Measurements from ENCODE around the gene TGFBR2. TPM values are rescaled to one million over a fixed set of nuclear protein-coding genes. Genes with fewer than 3 reads are reported as not detected.

TGFBR2 gene
- total RNA-seq, 4 donors from 2014 or later: 120 to 418 (median 218) TPM

DNA sequence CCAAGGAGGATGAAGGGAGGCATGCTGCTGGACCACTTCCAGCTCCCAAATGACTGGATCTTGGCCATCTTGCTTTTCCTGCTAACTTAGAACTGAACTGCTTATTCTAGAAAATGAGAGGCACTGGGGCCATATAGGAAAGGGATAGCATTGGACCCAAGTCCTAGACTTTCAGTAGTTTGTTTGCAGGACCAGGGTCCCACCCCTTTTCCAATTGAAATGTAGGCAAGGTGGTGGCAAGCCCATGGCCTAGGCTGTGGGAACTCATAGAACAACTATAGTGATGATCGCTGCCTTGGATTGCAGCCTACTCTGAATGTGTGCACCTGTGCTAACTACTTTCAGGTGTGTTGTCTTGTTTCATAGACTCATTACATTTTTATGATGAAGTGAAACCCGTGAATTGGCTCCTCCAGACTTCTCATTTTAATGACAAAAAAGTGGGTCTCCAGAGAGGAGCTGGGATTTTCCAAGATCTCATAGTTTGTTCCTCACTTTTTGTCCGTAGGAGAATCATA is 50.3 kb downstream of the TGFBR2 start:
- H3K4me1 ChIP-seq: peaks cover 13 to 50% of the 10 kb centered on the region in 2 donors

DNA sequence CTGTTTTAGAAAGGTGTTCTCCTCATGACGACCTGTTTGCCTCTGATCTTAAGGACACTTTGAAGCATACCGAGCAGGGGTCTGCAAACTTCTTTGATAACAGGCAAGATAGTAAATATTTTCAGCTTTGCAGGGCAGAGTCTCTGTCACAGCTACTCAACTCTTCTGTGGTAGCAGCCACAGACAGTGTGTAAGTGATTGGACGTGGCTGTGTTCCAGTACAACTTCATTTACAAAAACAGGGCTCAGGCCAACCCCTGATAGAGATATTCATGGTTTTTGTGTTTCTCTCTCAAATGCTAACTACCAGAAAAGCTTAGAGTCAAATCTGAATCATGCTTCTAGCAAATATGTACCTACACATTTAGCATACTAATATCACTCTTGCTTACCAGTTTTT is 51.5 kb downstream of the TGFBR2 start:
- 59 to 63% methylated on average over 3 of the region's 3 CpGs for WGBS, 2 donors
- Histone ChIP-seq H3K4me3 (replicated peaks in 1 of 3) (no peak overlapping the region), H3K27me3 (no peaks in the 10 kb centered on the region), H3K9me3 (no peaks in the 10 kb centered on the region), H3K4me1 (peaks cover 13 to 50% of the 10 kb centered on the region in 2 donors), H3K36me3 (peaks cover 8 to 11% of the 10 kb centered on the region in 2 donors), H3K27ac (peak overlapping the region in 2 of 3 donors; percentile 13 to 55)
- intact Hi-C loops (cut with DNase I): no loop called here
- no peak for DNase-seq
- TF ChIP-seq, protein P1, sequence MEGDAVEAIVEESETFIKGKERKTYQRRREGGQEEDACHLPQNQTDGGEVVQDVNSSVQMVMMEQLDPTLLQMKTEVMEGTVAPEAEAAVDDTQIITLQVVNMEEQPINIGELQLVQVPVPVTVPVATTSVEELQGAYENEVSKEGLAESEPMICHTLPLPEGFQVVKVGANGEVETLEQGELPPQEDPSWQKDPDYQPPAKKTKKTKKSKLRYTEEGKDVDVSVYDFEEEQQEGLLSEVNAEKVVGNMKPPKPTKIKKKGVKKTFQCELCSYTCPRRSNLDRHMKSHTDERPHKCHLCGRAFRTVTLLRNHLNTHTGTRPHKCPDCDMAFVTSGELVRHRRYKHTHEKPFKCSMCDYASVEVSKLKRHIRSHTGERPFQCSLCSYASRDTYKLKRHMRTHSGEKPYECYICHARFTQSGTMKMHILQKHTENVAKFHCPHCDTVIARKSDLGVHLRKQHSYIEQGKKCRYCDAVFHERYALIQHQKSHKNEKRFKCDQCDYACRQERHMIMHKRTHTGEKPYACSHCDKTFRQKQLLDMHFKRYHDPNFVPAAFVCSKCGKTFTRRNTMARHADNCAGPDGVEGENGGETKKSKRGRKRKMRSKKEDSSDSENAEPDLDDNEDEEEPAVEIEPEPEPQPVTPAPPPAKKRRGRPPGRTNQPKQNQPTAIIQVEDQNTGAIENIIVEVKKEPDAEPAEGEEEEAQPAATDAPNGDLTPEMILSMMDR (IDR thresholded peaks at IDR 0.05): no peak
- no peak for TF ChIP-seq POLR2A (IDR thresholded peaks at IDR 0.05)

More for the DNA sequence above, 50.3 kb downstream of the TGFBR2 start:
- Histone ChIP-seq H3K27me3 (no peaks in the 10 kb centered on the region), H3K27ac (no peak overlapping the region), H3K9me3 (no peaks in the 10 kb centered on the region), H3K4me3 (replicated peaks in 1 of 3) (no peak overlapping the region), H3K36me3 (peaks cover 8 to 16% of the 10 kb centered on the region in 2 donors)
- WGBS, 2 donors: 91% methylated on average over 3 of the region's 3 CpGs
- no peak for DNase-seq
- TF ChIP-seq, protein P1 (IDR thresholded peaks at IDR 0.05): no peak
- TF ChIP-seq POLR2A (IDR thresholded peaks at IDR 0.05): no peak
- intact Hi-C loops (cut with DNase I): no loop called here

DNA sequence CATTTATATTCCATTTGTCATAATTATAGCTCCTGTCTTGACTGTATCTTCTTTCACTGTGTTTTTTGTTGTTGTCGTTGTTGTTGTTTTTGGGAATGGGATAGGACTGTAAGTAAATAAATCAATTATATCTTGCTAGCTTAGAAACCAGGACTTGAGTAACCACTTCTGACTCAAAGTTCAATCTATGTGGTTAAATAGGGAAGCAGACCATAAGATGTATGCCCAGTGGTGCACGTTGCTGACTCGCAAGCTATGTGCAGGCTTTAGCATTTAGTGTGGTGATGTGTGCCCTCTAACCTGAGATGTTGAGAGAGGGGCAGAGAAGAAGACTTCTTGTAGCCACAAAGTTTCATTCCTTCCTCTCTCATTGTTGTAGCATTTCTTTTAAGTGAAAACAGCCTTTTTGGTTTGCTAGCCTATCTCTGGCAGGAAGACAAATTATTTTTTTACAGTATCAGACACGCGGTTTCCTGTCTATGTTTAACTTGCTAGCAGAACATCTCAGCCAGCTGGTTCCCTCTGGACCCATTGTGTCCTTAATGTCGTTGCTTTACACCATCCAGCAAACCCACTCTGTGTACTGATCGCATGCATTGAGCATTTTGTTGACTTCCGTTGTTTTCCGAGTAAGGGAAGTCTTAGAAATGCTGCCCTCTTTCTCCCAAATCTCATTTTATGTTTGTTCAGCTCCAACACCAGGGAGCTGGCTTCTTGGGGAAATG is 52.1 kb downstream of the TGFBR2 start:
- peaks cover 8 to 11% of the 10 kb centered on the region in 2 donors for H3K36me3 ChIP-seq
- H3K9me3 ChIP-seq: no peaks in the 10 kb centered on the region
- H3K27me3 ChIP-seq: no peaks in the 10 kb centered on the region
- H3K4me1 ChIP-seq: peaks cover 13 to 50% of the 10 kb centered on the region in 2 donors
- TF ChIP-seq, protein P1 (IDR thresholded peaks at IDR 0.05): no peak
- no peak for TF ChIP-seq POLR2A (IDR thresholded peaks at IDR 0.05)
- H3K27ac ChIP-seq: peak overlapping the region; percentile 13 to 55 (median 25)
- no peak for DNase-seq
- no peak overlapping the region for H3K4me3 ChIP-seq (replicated peaks in 1 of 3)
- intact Hi-C loops (cut with DNase I): no loop called here
- 65 to 67% methylated on average over 9 of the region's 9 CpGs for WGBS, 2 donors

DNA sequence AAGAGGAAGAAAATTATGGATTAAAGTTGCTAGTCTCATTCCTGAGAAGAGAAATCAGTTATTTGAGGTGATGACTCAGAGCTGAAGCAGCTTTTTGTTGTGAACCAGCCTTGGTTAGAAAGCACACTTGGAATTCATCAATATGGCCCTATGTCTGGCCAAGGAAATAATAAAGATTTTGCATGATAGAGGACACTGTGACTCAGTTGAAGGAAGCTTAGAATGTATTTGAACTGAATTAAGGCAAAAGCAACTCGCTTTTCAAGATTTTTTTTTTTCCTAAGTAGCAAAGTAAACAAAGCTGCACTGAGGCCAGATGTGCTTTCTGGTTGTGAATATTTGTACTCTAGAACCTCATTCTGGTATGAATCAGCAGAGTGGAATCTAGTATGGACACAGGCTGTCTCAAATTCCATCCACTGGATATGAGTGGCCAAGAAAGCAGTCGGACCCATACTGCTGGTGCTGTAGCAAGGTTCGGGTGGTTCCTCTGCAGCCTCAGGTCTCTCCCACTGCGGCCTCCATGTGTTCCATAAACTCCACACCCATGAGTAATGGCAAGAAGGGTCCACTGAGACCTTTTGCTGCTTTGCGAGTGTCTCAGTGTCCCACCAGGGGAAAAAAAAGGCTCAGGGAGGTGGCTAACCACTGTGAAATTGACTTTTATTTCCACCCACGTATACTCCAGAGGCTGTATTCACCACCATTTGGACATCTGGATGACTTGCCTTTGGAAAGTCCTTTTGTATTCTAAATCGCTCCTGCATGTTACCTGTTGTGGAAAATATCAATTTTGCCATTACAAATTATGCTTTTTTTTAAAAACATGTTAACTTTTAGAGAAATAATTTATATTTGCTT is 53.1 kb downstream of the TGFBR2 start:
- DNase-seq: no peak
- no peak for TF ChIP-seq POLR2A (IDR thresholded peaks at IDR 0.05)
- TF ChIP-seq, protein P1 (IDR thresholded peaks at IDR 0.05): no peak
- Histone ChIP-seq H3K36me3 (peaks cover 2 to 9% of the 10 kb centered on the region in 2 donors), H3K9me3 (no peaks in the 10 kb centered on the region), H3K4me1 (peaks cover 13 to 49% of the 10 kb centered on the region in 2 donors), H3K27me3 (no peaks in the 10 kb centered on the region), H3K4me3 (replicated peaks in 1 of 3) (no peak overlapping the region), H3K27ac (peak overlapping the region in 2 of 3 donors; percentile 19 to 55)
- 75 to 78% methylated on average over 7 of the region's 7 CpGs for WGBS, 2 donors
- intact Hi-C loops (cut with DNase I): no loop called here
